ENCODE measurements around the gene WDR93.

WDR93 gene

GRCh38 chr15:89792106-89792805 lies 101.6 kb downstream of the WDR93 start:
- DNase-seq (ENCODE audit: low spot score), result no peak
